Measurements from ENCODE around the gene ACTL10. TPM values are rescaled to one million over a fixed set of nuclear protein-coding genes. Genes with fewer than 3 reads are reported as not detected.
"Not testable (repeated sequence)": the region's sequence is repeated elsewhere in the genome, so short reads cannot be mapped to it uniquely, and the experiment has no call there.

Gene ACTL10
- total RNA-seq, 1 donor from 2014 or later, result 0.82 TPM

GRCh38 chr20:33689493-33689892 lies 22.8 kb downstream of the ACTL10 start:
- DNase-seq (ENCODE audit: low spot score in 2 of 2) (no peak), FAIRE-seq (no peak)

GRCh38 chr20:33689973-33690372 lies 23.2 kb downstream of the ACTL10 start:
- FAIRE-seq, result no peak
- no peak for DNase-seq (ENCODE audit: low spot score in 2 of 2)

- DNase-seq (ENCODE audit: low spot score in 2 of 2) (no peak), FAIRE-seq (no peak)
Observed at GRCh38 chr20:33693289-33693688, 26.5 kb downstream of the ACTL10 start.

- FAIRE-seq, result no peak
- DNase-seq (ENCODE audit: low spot score in 2 of 2), result no peak
Observed at GRCh38 chr20:33693741-33694638, 27.2 kb downstream of the ACTL10 start.

- no peak for DNase-seq (ENCODE audit: low spot score in 2 of 2)
- FAIRE-seq, result no peak
Observed at GRCh38 chr20:33694639-33695012, 27.9 kb downstream of the ACTL10 start.

GRCh38 chr20:33696448-33696847 lies 29.7 kb downstream of the ACTL10 start:
- no peak for DNase-seq (ENCODE audit: low spot score in 2 of 2)
- no peak for FAIRE-seq

GRCh38 chr20:33697129-33697528 lies 30.4 kb downstream of the ACTL10 start:
- no peak for DNase-seq (ENCODE audit: low spot score in 2 of 2)
- FAIRE-seq, result no peak

GRCh38 chr20:33698966-33699365 lies 32.2 kb downstream of the ACTL10 start:
- DNase-seq (ENCODE audit: low spot score in 2 of 2); FAIRE-seq: not testable (repeated sequence)

GRCh38 chr20:33700696-33701441 lies 34.1 kb downstream of the ACTL10 start:
- DNase-seq (ENCODE audit: low spot score in 2 of 2); FAIRE-seq: not testable (repeated sequence)

GRCh38 chr20:33701629-33702450 lies 35.1 kb downstream of the ACTL10 start:
- FAIRE-seq (no peak), DNase-seq (ENCODE audit: low spot score in 2 of 2) (no peak)

GRCh38 chr20:33702861-33703260 lies 36.1 kb downstream of the ACTL10 start:
- peak in 1 of 2 donors; percentile 58 for DNase-seq (ENCODE audit: low spot score in 2 of 2)
- no peak for FAIRE-seq

GRCh38 chr20:33703498-33704137 lies 36.9 kb downstream of the ACTL10 start:
- FAIRE-seq, result no peak

GRCh38 chr20:33704197-33704924 lies 37.6 kb downstream of the ACTL10 start:
- no peak for FAIRE-seq
- no peak for DNase-seq (ENCODE audit: low spot score in 2 of 2)

More at GRCh38 chr20:33703498-33704137, 36.9 kb downstream of the ACTL10 start:
- no peak for DNase-seq (ENCODE audit: low spot score in 2 of 2)

- DNase-seq (ENCODE audit: low spot score in 2 of 2) (no peak), FAIRE-seq (no peak)
Observed at GRCh38 chr20:33707668-33708067, 40.9 kb downstream of the ACTL10 start.

- DNase-seq (ENCODE audit: low spot score in 2 of 2), result no peak
- no peak for FAIRE-seq
Observed at GRCh38 chr20:33709398-33709797, 42.7 kb downstream of the ACTL10 start.

- DNase-seq (ENCODE audit: low spot score in 2 of 2) (no peak), FAIRE-seq (no peak)
Observed at GRCh38 chr20:33709905-33710541, 43.3 kb downstream of the ACTL10 start.

- FAIRE-seq (no peak), DNase-seq (ENCODE audit: low spot score in 2 of 2) (no peak)
Observed at GRCh38 chr20:33710681-33711445, 44.1 kb downstream of the ACTL10 start.

- no peak for DNase-seq (ENCODE audit: low spot score in 2 of 2)
- FAIRE-seq, result no peak
Observed at GRCh38 chr20:33711446-33711738, 44.6 kb downstream of the ACTL10 start.

Data from frontal cortex (tissue), 4 donors.